RWPE1 (cell line): ENCODE results near the gene TEX22.

Experiments
- CTCF ChIA-PET: fragments of 350-600 bp; sonication (Branson Sonifier 250); formaldehyde crosslinking; extraction: SDS; loops from one replicate; lab custom pipeline; 2021; lab: Yijun Ruan, JAX
- POLR2A ChIA-PET: fragments of 400-600 bp; formaldehyde crosslinking; extraction: SDS; loops from one replicate; lab custom pipeline; 2020; ENCODE audit warnings: antibody characterized with exemption; ENCODE audit not compliant: low non-redundant PET; lab: Yijun Ruan, JAX
- DNase-seq: peaks from one replicate; pipeline ENCODE4 v3.0.0; 2012; ENCODE audit warnings: low spot score
- H3K27ac ChIP-seq: fragments of 450-650 bp; 2 replicates; pipeline ENCODE4 v1.5.1; 2017
- CTCF ChIP-seq: fragments of 450-650 bp; conservative IDR thresholded peaks from 2 replicates; pipeline ENCODE4 v1.5.1; 2017; ENCODE audit warnings: low read depth, mild to moderate bottlenecking

Gene TEX22

GRCh38 chr14:105439710-105440553 lies 41.6 kb downstream of the TEX22 start:
- no peak for TF ChIP-seq CTCF
- H3K27ac ChIP-seq, result peak overlapping the region; percentile 61
- POLR2A ChIA-PET, result no interaction called here
- CTCF ChIA-PET, result no interaction called here
- DNase-seq, result no peak

GRCh38 chr14:105440554-105440900 lies 42.2 kb downstream of the TEX22 start:
- no peak for DNase-seq
- peak overlapping the region; percentile 61 for H3K27ac ChIP-seq
- ChIA-PET CTCF (no interaction called here), POLR2A (no interaction called here)
- TF ChIP-seq CTCF, result no peak

GRCh38 chr14:105440992-105441391 lies 42.7 kb downstream of the TEX22 start:
- CTCF ChIA-PET, result no interaction called here
- POLR2A ChIA-PET, result no interaction called here
- H3K27ac ChIP-seq, result peak overlapping the region; percentile 61
- no peak for DNase-seq
- TF ChIP-seq CTCF, result no peak

GRCh38 chr14:105442125-105442524 lies 43.8 kb downstream of the TEX22 start:
- no peak for DNase-seq
- H3K27ac ChIP-seq, result peak overlapping the region; percentile 27; the same call in 1 of the 2 replicates
- TF ChIP-seq CTCF, result no peak
- ChIA-PET CTCF (interaction anchor here (0.5 kb wide), 1 partner anchor 356 kb away, joined by 3 read pairs; no protein-coding TSS in a partner anchor), POLR2A (no interaction called here)

- peak overlapping the region; percentile 37 for H3K27ac ChIP-seq
- CTCF ChIA-PET, result interaction anchor here (0.5 kb wide), 1 partner anchor 355 kb away, joined by 3 read pairs; no protein-coding TSS in a partner anchor
- no peak for DNase-seq
- TF ChIP-seq CTCF, result no peak
- POLR2A ChIA-PET, result no interaction called here
Observed at GRCh38 chr14:105442834-105443233, 44.5 kb downstream of the TEX22 start.

- POLR2A ChIA-PET, result no interaction called here
- peak overlapping the region; percentile 35 for H3K27ac ChIP-seq
- CTCF ChIA-PET, result interaction anchor here (0.9 kb wide), 1 partner anchor 124 kb away, joined by 3 read pairs; no protein-coding TSS in a partner anchor
- no peak for DNase-seq
- TF ChIP-seq CTCF, result no peak
Observed at GRCh38 chr14:105444859-105445258, 46.5 kb downstream of the TEX22 start.
